ENCODE results near the gene HOXC5.

DNA sequence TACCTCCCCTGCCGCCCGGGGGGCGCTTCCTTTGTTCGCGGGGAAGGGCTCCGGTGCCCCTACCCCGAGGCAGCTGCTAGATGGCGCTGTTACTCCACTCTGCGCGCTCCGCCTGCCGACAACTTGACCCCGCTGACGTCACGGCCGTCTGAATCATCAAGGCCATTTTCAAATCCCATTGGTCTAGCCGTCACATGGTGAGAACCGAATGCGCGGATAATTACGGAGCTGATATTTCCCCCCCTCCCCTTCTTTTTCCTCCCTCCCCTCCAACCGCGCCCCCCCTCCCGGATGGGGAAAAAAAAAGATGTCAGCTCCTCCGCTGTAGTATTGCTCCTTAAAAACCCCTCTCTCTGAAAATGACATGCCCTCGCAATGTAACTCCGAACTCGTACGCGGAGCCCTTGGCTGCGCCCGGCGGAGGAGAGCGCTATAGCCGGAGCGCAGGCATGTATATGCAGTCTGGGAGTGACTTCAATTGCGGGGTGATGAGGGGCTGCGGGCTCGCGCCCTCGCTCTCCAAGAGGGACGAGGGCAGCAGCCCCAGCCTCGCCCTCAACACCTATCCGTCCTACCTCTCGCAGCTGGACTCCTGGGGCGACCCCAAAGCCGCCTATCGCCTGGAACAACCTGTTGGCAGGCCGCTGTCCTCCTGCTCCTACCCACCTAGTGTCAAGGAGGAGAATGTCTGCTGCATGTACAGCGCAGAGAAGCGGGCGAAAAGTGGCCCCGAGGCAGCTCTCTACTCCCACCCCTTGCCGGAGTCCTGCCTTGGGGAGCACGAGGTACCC, 47.8 kb upstream of the HOXC5 start, which contains the start of gene HOXC10:
- TF ChIP-seq FOXA1 (IDR thresholded peaks at IDR 0.05) (no peak), MAX (IDR thresholded peaks at IDR 0.05) (no peak), GABPA (IDR thresholded peaks at IDR 0.05 in 1 of 2, conservative IDR thresholded peaks at IDR 0.05 in 1 of 2) (no peak), JUND (IDR thresholded peaks at IDR 0.05) (no peak), HNF4G (IDR thresholded peaks at IDR 0.05) (no peak), TAF1 (conservative IDR thresholded peaks at IDR 0.05) (no peak), YY1 (IDR thresholded peaks at IDR 0.05) (no peak)
- TF ChIP-seq, protein P1, sequence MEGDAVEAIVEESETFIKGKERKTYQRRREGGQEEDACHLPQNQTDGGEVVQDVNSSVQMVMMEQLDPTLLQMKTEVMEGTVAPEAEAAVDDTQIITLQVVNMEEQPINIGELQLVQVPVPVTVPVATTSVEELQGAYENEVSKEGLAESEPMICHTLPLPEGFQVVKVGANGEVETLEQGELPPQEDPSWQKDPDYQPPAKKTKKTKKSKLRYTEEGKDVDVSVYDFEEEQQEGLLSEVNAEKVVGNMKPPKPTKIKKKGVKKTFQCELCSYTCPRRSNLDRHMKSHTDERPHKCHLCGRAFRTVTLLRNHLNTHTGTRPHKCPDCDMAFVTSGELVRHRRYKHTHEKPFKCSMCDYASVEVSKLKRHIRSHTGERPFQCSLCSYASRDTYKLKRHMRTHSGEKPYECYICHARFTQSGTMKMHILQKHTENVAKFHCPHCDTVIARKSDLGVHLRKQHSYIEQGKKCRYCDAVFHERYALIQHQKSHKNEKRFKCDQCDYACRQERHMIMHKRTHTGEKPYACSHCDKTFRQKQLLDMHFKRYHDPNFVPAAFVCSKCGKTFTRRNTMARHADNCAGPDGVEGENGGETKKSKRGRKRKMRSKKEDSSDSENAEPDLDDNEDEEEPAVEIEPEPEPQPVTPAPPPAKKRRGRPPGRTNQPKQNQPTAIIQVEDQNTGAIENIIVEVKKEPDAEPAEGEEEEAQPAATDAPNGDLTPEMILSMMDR (IDR thresholded peaks at IDR 0.05; ENCODE audit: low read depth, low read length, missing input control) = peak; percentile 28
- TF ChIP-seq, protein P2, sequence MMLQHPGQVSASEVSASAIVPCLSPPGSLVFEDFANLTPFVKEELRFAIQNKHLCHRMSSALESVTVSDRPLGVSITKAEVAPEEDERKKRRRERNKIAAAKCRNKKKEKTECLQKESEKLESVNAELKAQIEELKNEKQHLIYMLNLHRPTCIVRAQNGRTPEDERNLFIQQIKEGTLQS (IDR thresholded peaks at IDR 0.05) = no peak
- TF ChIP-seq, protein P3, sequence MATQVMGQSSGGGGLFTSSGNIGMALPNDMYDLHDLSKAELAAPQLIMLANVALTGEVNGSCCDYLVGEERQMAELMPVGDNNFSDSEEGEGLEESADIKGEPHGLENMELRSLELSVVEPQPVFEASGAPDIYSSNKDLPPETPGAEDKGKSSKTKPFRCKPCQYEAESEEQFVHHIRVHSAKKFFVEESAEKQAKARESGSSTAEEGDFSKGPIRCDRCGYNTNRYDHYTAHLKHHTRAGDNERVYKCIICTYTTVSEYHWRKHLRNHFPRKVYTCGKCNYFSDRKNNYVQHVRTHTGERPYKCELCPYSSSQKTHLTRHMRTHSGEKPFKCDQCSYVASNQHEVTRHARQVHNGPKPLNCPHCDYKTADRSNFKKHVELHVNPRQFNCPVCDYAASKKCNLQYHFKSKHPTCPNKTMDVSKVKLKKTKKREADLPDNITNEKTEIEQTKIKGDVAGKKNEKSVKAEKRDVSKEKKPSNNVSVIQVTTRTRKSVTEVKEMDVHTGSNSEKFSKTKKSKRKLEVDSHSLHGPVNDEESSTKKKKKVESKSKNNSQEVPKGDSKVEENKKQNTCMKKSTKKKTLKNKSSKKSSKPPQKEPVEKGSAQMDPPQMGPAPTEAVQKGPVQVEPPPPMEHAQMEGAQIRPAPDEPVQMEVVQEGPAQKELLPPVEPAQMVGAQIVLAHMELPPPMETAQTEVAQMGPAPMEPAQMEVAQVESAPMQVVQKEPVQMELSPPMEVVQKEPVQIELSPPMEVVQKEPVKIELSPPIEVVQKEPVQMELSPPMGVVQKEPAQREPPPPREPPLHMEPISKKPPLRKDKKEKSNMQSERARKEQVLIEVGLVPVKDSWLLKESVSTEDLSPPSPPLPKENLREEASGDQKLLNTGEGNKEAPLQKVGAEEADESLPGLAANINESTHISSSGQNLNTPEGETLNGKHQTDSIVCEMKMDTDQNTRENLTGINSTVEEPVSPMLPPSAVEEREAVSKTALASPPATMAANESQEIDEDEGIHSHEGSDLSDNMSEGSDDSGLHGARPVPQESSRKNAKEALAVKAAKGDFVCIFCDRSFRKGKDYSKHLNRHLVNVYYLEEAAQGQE (IDR thresholded peaks at IDR 0.05) = no peak

All from liver (tissue), 3 donors.